ENCODE results near the gene ELN. TPM values are rescaled to one million over a fixed set of nuclear protein-coding genes. Genes with fewer than 3 reads are reported as not detected.
"Not testable (repeated sequence)": the region's sequence is repeated elsewhere in the genome, so short reads cannot be mapped to it uniquely, and the experiment has no call there.

Gene ELN
- 100 to 1,000 TPM in 1 of 4 donors, 10 to 100 TPM in 3; 11.5 to 210 (median 27.9) TPM for total RNA-seq

DNA sequence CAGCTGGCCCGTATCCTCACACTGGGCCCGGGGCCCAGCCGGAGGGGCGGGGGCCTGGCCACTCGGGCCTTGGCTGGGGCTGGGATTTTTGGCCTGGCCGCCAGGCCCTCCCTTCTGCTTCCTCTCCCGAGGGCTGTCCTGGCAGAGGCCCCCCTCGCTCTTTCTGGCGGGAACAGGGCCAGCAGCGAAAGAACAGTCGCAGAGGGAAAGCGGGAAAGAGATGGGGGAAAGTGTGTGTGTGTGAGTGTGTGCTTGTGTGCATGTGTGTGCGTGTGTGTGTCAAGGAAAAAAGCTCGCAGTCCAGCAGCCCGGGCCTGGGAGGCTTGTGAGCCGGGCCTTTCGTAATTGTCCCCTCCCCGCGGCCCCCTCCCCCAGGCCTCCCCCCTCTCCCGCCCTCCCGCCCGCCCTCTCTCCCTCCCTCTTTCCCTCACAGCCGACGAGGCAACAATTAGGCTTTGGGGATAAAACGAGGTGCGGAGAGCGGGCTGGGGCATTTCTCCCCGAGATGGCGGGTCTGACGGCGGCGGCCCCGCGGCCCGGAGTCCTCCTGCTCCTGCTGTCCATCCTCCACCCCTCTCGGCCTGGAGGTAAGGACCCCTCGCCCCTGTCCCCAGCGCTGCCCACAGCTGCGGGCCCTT is at the start of gene ELN:
Gene ELN (plus strand): TSS at position 491 of the 638 bp plus-strand sequence. CDS start 15 bp downstream, at position 506.
- Histone ChIP-seq H3K4me3 (peak within 1 kb of the TSS; percentile 30 to 50 (median 36)), H3K4me1 (peaks cover 0 to 33% (median 5%) of the 10 kb centered on the region in 4 donors), H3K27ac (peak within 1 kb of the TSS in 3 of 4 donors; percentile 63 to 77 (median 68)), H3K36me3 (no peaks in the 10 kb centered on the region), H3K27me3 (no peaks in the 10 kb centered on the region), H3K9me3 (no peaks in the 10 kb centered on the region)
- DNase-seq, result peak in 1 of 3 donors; percentile 65
- TF ChIP-seq CTCF (IDR thresholded peaks at IDR 0.05) (no peak), POLR2A (IDR thresholded peaks at IDR 0.05) (no peak)

- peak in 2 of 3 donors; percentile 93 for DNase-seq
These were observed 49.1 kb upstream of the ELN start for GRCh38 chr7:73978661-73979563.

GRCh38 chr7:73979656-73980055 is 48.3 kb upstream of the ELN start:
- peak overlapping the region in 2 of 4 donors; percentile 55 to 85 for H3K27ac ChIP-seq
- not testable (repeated sequence) for H3K36me3 ChIP-seq, DNase-seq, H3K27me3 ChIP-seq, H3K4me3 ChIP-seq, H3K9me3 ChIP-seq
- peaks cover 0 to 28% (median 3%) of the 10 kb centered on the region in 4 donors for H3K4me1 ChIP-seq

More at GRCh38 chr7:73978661-73979563, 49.1 kb upstream of the ELN start:
- Histone ChIP-seq H3K27me3 (no peaks in the 10 kb centered on the region), H3K4me1 (peaks cover 0 to 28% (median 3%) of the 10 kb centered on the region in 4 donors), H3K36me3 (no peaks in the 10 kb centered on the region), H3K4me3 (no peak overlapping the region), H3K9me3 (no peaks in the 10 kb centered on the region), H3K27ac (peak overlapping the region in 3 of 4 donors; percentile 48 to 89 (median 85))
- TF ChIP-seq CTCF (IDR thresholded peaks at IDR 0.05) (peak in 4 of 6 experiments; percentile 41 to 93 (median 89)), POLR2A (IDR thresholded peaks at IDR 0.05) (no peak)

DNA sequence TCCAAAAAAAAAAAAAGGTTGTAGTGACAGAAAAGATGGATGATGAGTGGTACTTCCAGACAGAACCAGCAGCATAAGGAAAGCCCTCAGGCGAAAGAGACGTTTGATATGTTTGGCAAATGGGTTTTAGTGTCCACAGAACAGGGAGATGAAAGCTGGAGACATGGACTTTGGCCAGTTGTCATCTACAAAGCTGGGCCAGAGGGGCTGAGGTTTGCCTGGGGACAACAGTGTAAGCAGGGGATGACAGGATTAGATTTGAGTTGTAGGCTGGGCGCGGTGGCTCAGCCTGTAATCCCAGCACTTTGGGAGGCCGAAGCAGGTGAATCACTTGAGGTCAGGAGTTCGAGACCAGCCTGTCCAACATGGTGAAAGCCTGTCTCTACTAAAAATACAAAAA is 47.8 kb upstream of the ELN start:
- Histone ChIP-seq H3K4me1 (peaks cover 0 to 28% (median 3%) of the 10 kb centered on the region in 4 donors), H3K27me3 (no peaks in the 10 kb centered on the region)
- DNase-seq, result no peak

GRCh38 chr7:73981933-73982332 is 46.0 kb upstream of the ELN start:
- no peak overlapping the region for H3K4me3 ChIP-seq
- H3K27ac ChIP-seq, result no peak overlapping the region
- no peaks in the 10 kb centered on the region for H3K36me3 ChIP-seq
- no peak for DNase-seq
- H3K27me3 ChIP-seq, result no peaks in the 10 kb centered on the region
- H3K9me3 ChIP-seq, result no peaks in the 10 kb centered on the region
- no peak for TF ChIP-seq POLR2A (IDR thresholded peaks at IDR 0.05)
- TF ChIP-seq CTCF (IDR thresholded peaks at IDR 0.05), result no peak
- peaks cover 0 to 36% (median 3%) of the 10 kb centered on the region in 4 donors for H3K4me1 ChIP-seq

More for the DNA sequence above, 47.8 kb upstream of the ELN start:
- TF ChIP-seq POLR2A (IDR thresholded peaks at IDR 0.05) (no peak), CTCF (IDR thresholded peaks at IDR 0.05) (no peak)
- H3K36me3 ChIP-seq, result no peaks in the 10 kb centered on the region
- H3K9me3 ChIP-seq, result no peaks in the 10 kb centered on the region
- no peak overlapping the region for H3K27ac ChIP-seq
- H3K4me3 ChIP-seq, result no peak overlapping the region
